NT2/D1 (cell line): ENCODE measurements around the gene RYR3.

Experiments
- DNase-seq: peaks from one replicate; pipeline ENCODE4 v3.0.0-alpha.2; 2011; ENCODE audit warnings: low read depth, low spot score
- H3K27me3 ChIP-seq: 2 replicates; pipeline ENCODE4 v1.6.0; 2011; ENCODE audit warnings: mild to moderate bottlenecking; ENCODE audit not compliant: insufficient read length, insufficient read depth
- H3K36me3 ChIP-seq: 2 replicates; pipeline ENCODE4 v1.6.1; 2011; ENCODE audit warnings: mild to moderate bottlenecking, low read length, mixed read lengths; ENCODE audit not compliant: insufficient read depth, insufficient read length
- H3K4me1 ChIP-seq: 2 replicates; pipeline ENCODE4 v1.5.1; 2011; ENCODE audit not compliant: insufficient read depth, insufficient read length
- H3K4me3 ChIP-seq: 2 replicates; pipeline ENCODE4 v1.5.1; 2011; ENCODE audit warnings: low read depth; ENCODE audit not compliant: insufficient read length
- H3K9ac ChIP-seq: 2 replicates; pipeline ENCODE4 v1.6.0; 2011; ENCODE audit warnings: low read depth; ENCODE audit not compliant: insufficient read length
- H3K9me3 ChIP-seq: 2 replicates; pipeline ENCODE4 v1.5.1; 2011; ENCODE audit warnings: mild to moderate bottlenecking, low read length; ENCODE audit not compliant: insufficient read depth
- SUZ12 ChIP-seq: IDR thresholded peaks from 2 replicates; pipeline ENCODE4 v1.6.1; 2011; ENCODE audit not compliant: insufficient read length, insufficient read depth; ENCODE audit errors: extremely low read depth
- YY1 ChIP-seq: IDR thresholded peaks from 2 replicates; pipeline ENCODE4 v1.6.1; 2011; ENCODE audit not compliant: insufficient read length, insufficient read depth
- ZNF274 ChIP-seq: IDR thresholded peaks from 2 replicates; pipeline ENCODE4 v1.6.1; 2011; ENCODE audit warnings: mild to moderate bottlenecking, low read depth, low read length

RYR3 gene

GRCh38 chr15:33382491-33382890, 71.7 kb downstream of the RYR3 start:
- Histone ChIP-seq H3K36me3 (no peaks in the 10 kb centered on the region), H3K4me3 (no peak overlapping the region), H3K9me3 (no peaks in the 10 kb centered on the region), H3K27me3 (no peaks in the 10 kb centered on the region), H3K9ac (no peak overlapping the region), H3K4me1 (no peaks in the 10 kb centered on the region)
- TF ChIP-seq SUZ12 (no peak), YY1 (no peak), ZNF274 (no peak)
- no peak for DNase-seq

GRCh38 chr15:33384307-33384706, 73.5 kb downstream of the RYR3 start:
- H3K36me3 ChIP-seq: no peaks in the 10 kb centered on the region
- no peak overlapping the region for H3K4me3 ChIP-seq
- no peaks in the 10 kb centered on the region for H3K27me3 ChIP-seq
- TF ChIP-seq SUZ12: no peak
- no peak for TF ChIP-seq YY1
- TF ChIP-seq ZNF274: no peak
- no peak overlapping the region for H3K9ac ChIP-seq
- H3K4me1 ChIP-seq: no peaks in the 10 kb centered on the region
- no peak for DNase-seq
- H3K9me3 ChIP-seq: no peaks in the 10 kb centered on the region

DNA sequence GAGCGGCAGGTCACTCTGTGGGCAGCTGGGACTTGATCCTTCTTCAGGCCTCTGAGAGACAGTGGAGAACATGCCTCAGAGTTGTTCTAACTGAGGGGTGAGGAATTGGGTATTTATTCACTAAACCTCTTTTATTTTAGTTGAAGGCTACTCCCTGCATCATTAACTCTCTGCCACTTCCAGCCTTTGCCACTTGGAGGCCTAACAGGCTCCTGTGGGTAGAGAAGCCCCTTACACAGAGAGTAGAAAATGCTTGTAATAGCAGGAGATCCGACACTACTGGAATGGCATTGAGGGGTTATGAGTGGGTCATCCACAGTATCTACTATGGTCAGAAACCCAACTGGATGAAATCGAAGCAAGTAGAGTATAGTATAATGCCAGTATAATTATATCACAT, 81.7 kb downstream of the RYR3 start:
- H3K36me3 ChIP-seq: no peaks in the 10 kb centered on the region

GRCh38 chr15:33393546-33393945, 82.8 kb downstream of the RYR3 start:
- no peaks in the 10 kb centered on the region for H3K27me3 ChIP-seq
- H3K9me3 ChIP-seq: no peaks in the 10 kb centered on the region
- no peaks in the 10 kb centered on the region for H3K4me1 ChIP-seq
- DNase-seq: no peak
- no peak overlapping the region for H3K9ac ChIP-seq
- no peak overlapping the region for H3K4me3 ChIP-seq
- H3K36me3 ChIP-seq: no peaks in the 10 kb centered on the region
- TF ChIP-seq SUZ12 (no peak), YY1 (no peak), ZNF274 (no peak)

More for the DNA sequence above, 81.7 kb downstream of the RYR3 start:
- H3K4me1 ChIP-seq: no peaks in the 10 kb centered on the region
- DNase-seq: no peak
- no peak overlapping the region for H3K9ac ChIP-seq
- no peak overlapping the region for H3K4me3 ChIP-seq
- H3K9me3 ChIP-seq: no peaks in the 10 kb centered on the region
- no peaks in the 10 kb centered on the region for H3K27me3 ChIP-seq
- no peak for TF ChIP-seq YY1
- TF ChIP-seq ZNF274: no peak
- no peak for TF ChIP-seq SUZ12

DNA sequence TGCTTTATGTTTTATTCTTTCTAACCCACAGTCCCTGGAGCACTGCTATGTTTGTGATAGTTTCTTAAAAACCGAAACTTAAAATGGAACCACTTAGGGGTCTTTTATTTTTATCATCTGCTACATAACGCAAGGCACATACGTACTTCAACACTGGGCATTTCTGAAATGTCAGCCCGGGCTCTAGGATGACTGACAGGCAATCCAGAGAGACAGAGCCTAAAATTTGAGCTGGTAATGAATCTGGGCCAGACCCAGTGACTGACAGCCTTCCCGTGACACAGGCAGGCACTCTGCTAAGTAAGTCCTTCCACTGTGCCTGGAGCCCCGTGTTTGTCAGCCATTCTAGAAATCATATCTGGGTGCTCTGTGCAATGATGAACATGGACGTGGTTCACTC, 84.6 kb downstream of the RYR3 start:
- H3K9ac ChIP-seq: no peak overlapping the region
- H3K36me3 ChIP-seq: no peaks in the 10 kb centered on the region
- no peak for DNase-seq
- H3K9me3 ChIP-seq: no peaks in the 10 kb centered on the region
- H3K4me1 ChIP-seq: no peaks in the 10 kb centered on the region
- H3K4me3 ChIP-seq: no peak overlapping the region
- H3K27me3 ChIP-seq: no peaks in the 10 kb centered on the region
- TF ChIP-seq SUZ12: no peak
- no peak for TF ChIP-seq ZNF274
- TF ChIP-seq YY1: no peak

GRCh38 chr15:33395846-33396245, 85.1 kb downstream of the RYR3 start:
- no peak for TF ChIP-seq SUZ12
- TF ChIP-seq YY1: no peak
- TF ChIP-seq ZNF274: no peak
- H3K9me3 ChIP-seq: no peaks in the 10 kb centered on the region
- no peaks in the 10 kb centered on the region for H3K4me1 ChIP-seq
- DNase-seq: no peak
- no peak overlapping the region for H3K4me3 ChIP-seq
- H3K9ac ChIP-seq: no peak overlapping the region
- no peaks in the 10 kb centered on the region for H3K36me3 ChIP-seq
- H3K27me3 ChIP-seq: no peaks in the 10 kb centered on the region

DNA sequence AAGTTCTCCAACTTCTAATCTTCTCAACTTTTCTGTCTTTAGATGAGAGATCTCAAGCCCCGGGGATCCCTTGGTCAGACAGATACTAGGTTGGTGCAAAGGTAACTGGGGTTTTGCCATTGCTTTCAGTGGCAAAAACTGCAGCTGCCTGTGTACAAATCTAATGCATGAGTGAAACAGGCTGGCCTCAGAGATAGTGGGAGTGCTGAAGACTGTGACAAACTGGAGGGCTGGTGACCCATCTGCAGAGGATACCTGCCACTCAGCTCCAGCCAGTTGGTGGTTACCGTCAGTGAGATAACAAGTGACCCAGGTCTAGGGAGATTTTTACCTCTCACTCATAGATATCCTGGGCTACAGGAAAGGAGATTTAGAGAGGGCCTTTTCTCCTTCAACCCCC, 85.7 kb downstream of the RYR3 start:
- Histone ChIP-seq H3K9me3 (no peaks in the 10 kb centered on the region), H3K4me1 (no peaks in the 10 kb centered on the region), H3K36me3 (no peaks in the 10 kb centered on the region), H3K9ac (no peak overlapping the region), H3K4me3 (no peak overlapping the region), H3K27me3 (no peaks in the 10 kb centered on the region)
- no peak for DNase-seq
- no peak for TF ChIP-seq ZNF274
- no peak for TF ChIP-seq YY1
- no peak for TF ChIP-seq SUZ12

DNA sequence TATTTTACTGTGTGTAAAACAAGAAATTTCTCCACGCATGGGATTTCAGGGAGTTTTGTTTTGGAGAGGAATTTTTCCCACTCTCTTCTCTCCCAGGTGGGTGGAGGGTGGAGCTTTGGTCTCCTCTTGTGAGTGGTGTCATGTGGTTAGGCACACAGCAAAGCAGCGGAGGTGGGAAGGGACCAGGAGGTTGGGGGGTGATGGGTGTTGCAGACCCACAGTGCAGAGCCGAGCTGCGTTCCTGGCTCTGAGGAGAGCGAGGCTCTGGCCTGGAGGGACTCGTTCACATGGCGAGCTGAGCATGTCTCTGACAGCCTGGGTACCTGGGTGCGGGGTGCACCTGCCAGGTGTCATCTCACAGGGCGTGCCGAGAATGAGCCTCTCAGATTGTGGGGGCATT, 87.8 kb downstream of the RYR3 start:
- Histone ChIP-seq H3K27me3 (no peaks in the 10 kb centered on the region), H3K9ac (no peak overlapping the region), H3K36me3 (no peaks in the 10 kb centered on the region), H3K4me3 (no peak overlapping the region), H3K4me1 (no peaks in the 10 kb centered on the region), H3K9me3 (no peaks in the 10 kb centered on the region)
- TF ChIP-seq SUZ12 (no peak), ZNF274 (no peak), YY1 (no peak)
- DNase-seq: no peak
